Heart left ventricle (tissue), 13 donors: ENCODE results near the gene ROBO1.

Experiments
- POLR2A ChIP-seq, 2 donors: fragments of 450-650 bp; IDR thresholded peaks; one replicate each; pipeline ENCODE4 v1.6.1; 2017; ENCODE audit warnings: antibody characterized with exemption in 2 of 2, mild to moderate bottlenecking in 2 of 2, moderate library complexity in 2 of 2
- TF ChIP-seq, protein P1 (sequence below), 12 donors: fragments of 200-600 bp; sonication (generic) in 4 of 12; IDR thresholded peaks; one replicate each; pipeline versions ENCODE4 v1.5.0 to v1.8.0; 2018 to 2022; ENCODE audit warnings: antibody characterized with exemption in 12 of 12, mild to moderate bottlenecking in 5 of 12
- donor health status: ischemic (EF 13 %, LVEDD 7.1; RV severe dilation, severe dysfunction).
- donor health status: DM: no; HTN: yes; CAD: no.
- donor health status: DM: no; HTN: no; CAD: no.
- donor health status: ischemic (EF 25% LVEDD 6.9; RV normal size, moderate dysfunction).
- donor health status: ischemic (EF 25% LVEDD 5.7; RV mildly dilated, moderate dysfunction).
- donor health status: ischemic (EF 35%, LVEDD 5.7; RV mildly dilated, moderate dysfunction).
- donor health status: nonischemic (EF 11% LVEDD 7.7; RV severe dilation, severe dysfunction).
- donor health status: DM: yes; HTN: yes; CAD: no.
- donor health status: PGD.
- donor health status: ischemic (EF 29% LVEDD 5.4; RV normal size, mild dysfunction).
- donor health status: nonischemic (EF 23%, LVEDD 6.1; RV moderate dilation, normal function).

DNA sequence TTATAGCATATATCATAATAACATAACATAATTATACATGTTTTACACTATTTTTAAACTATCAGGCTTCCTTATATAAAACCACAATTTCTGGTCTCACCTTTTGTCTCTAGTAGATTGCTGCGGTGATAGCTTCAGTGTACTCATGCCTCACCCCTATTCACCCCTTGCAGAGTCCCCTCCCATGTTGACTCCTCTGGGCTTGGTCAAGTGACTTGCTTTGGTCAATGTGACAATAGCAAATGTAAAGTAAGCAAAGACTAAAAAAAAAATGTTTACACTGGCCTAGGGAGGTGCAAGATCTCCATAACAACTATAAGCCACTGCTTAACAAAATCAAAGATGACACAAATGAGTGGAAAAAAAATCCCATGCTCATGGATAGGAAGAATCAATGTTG, 537.5 kb downstream of the ROBO1 start:
- no peak for TF ChIP-seq POLR2A (IDR thresholded peaks at IDR 0.05)
- TF ChIP-seq, protein P1, sequence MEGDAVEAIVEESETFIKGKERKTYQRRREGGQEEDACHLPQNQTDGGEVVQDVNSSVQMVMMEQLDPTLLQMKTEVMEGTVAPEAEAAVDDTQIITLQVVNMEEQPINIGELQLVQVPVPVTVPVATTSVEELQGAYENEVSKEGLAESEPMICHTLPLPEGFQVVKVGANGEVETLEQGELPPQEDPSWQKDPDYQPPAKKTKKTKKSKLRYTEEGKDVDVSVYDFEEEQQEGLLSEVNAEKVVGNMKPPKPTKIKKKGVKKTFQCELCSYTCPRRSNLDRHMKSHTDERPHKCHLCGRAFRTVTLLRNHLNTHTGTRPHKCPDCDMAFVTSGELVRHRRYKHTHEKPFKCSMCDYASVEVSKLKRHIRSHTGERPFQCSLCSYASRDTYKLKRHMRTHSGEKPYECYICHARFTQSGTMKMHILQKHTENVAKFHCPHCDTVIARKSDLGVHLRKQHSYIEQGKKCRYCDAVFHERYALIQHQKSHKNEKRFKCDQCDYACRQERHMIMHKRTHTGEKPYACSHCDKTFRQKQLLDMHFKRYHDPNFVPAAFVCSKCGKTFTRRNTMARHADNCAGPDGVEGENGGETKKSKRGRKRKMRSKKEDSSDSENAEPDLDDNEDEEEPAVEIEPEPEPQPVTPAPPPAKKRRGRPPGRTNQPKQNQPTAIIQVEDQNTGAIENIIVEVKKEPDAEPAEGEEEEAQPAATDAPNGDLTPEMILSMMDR (IDR thresholded peaks at IDR 0.05) = no peak
